Jurkat, Clone E6-1 (cell line): ENCODE data around the gene CERS4.
"Not testable (repeated sequence)": the region's sequence is repeated elsewhere in the genome, so short reads cannot be mapped to it uniquely, and the experiment has no call there.

ENCODE experiments used
- DNase-seq: peaks from one replicate; pipeline ENCODE4 v3.0.0-alpha.2; 2011; ENCODE audit warnings: low read depth, low spot score
- H3K4me3 ChIP-seq: 2 replicates; pipeline ENCODE4 v1.5.1; 2011; ENCODE audit warnings: mild to moderate bottlenecking, low read length, control low read depth, moderate library complexity

CERS4 gene

GRCh38 chr19:8208119-8208921 is 850 bp upstream of the CERS4 start:
- no peak for DNase-seq
- H3K4me3 ChIP-seq = peak overlapping the region; percentile 59

GRCh38 chr19:8209462-8210378 is 550 bp downstream of the CERS4 start:
- no peak for DNase-seq
- H3K4me3 ChIP-seq = peak overlapping the region; percentile 59

- DNase-seq = no peak
- H3K4me3 ChIP-seq = no peak overlapping the region
These were observed 1.4 kb downstream of the CERS4 start for GRCh38 chr19:8210421-8211101.

- no peak for DNase-seq
- H3K4me3 ChIP-seq = no peak overlapping the region
These were observed 3.0 kb downstream of the CERS4 start for GRCh38 chr19:8212212-8212611.

- H3K4me3 ChIP-seq = no peak overlapping the region
These were observed 3.7 kb downstream of the CERS4 start for GRCh38 chr19:8212916-8213315.

GRCh38 chr19:8213827-8214672 is 4.9 kb downstream of the CERS4 start:
- H3K4me3 ChIP-seq = no peak overlapping the region

More at GRCh38 chr19:8212916-8213315, 3.7 kb downstream of the CERS4 start:
- DNase-seq = no peak

GRCh38 chr19:8214802-8215201 is 5.6 kb downstream of the CERS4 start:
- DNase-seq = no peak
- no peak overlapping the region for H3K4me3 ChIP-seq

More at GRCh38 chr19:8213827-8214672, 4.9 kb downstream of the CERS4 start:
- no peak for DNase-seq

GRCh38 chr19:8215783-8216182 is 6.6 kb downstream of the CERS4 start:
- DNase-seq = no peak

GRCh38 chr19:8216357-8216756 is 7.2 kb downstream of the CERS4 start:
- no peak overlapping the region for H3K4me3 ChIP-seq

More at GRCh38 chr19:8215783-8216182, 6.6 kb downstream of the CERS4 start:
- no peak overlapping the region for H3K4me3 ChIP-seq

GRCh38 chr19:8218127-8218526 is 9.0 kb downstream of the CERS4 start:
- not testable (repeated sequence) for DNase-seq, H3K4me3 ChIP-seq

More at GRCh38 chr19:8216357-8216756, 7.2 kb downstream of the CERS4 start:
- no peak for DNase-seq

- H3K4me3 ChIP-seq = no peak overlapping the region
- DNase-seq = no peak
These were observed 11.3 kb downstream of the CERS4 start for GRCh38 chr19:8220481-8220880.

- H3K4me3 ChIP-seq = no peak overlapping the region
- DNase-seq = no peak
These were observed 12.0 kb downstream of the CERS4 start for GRCh38 chr19:8221161-8221560.

GRCh38 chr19:8223442-8223841 is 14.3 kb downstream of the CERS4 start:
- DNase-seq, H3K4me3 ChIP-seq: not testable (repeated sequence)

GRCh38 chr19:8224394-8225145 is 15.4 kb downstream of the CERS4 start:
- no peak overlapping the region for H3K4me3 ChIP-seq
- DNase-seq = no peak

GRCh38 chr19:8231073-8231604 is 22.0 kb downstream of the CERS4 start:
- no peak for DNase-seq
- no peak overlapping the region for H3K4me3 ChIP-seq

GRCh38 chr19:8233370-8233769 is 24.2 kb downstream of the CERS4 start:
- DNase-seq = no peak
- H3K4me3 ChIP-seq = no peak overlapping the region

GRCh38 chr19:8237026-8237425 is 27.9 kb downstream of the CERS4 start:
- no peak overlapping the region for H3K4me3 ChIP-seq
- no peak for DNase-seq

- no peak for DNase-seq
- no peak overlapping the region for H3K4me3 ChIP-seq
These were observed 29.1 kb downstream of the CERS4 start for GRCh38 chr19:8238251-8238650.
